ENCODE results near the gene P2RY12.

DNA sequence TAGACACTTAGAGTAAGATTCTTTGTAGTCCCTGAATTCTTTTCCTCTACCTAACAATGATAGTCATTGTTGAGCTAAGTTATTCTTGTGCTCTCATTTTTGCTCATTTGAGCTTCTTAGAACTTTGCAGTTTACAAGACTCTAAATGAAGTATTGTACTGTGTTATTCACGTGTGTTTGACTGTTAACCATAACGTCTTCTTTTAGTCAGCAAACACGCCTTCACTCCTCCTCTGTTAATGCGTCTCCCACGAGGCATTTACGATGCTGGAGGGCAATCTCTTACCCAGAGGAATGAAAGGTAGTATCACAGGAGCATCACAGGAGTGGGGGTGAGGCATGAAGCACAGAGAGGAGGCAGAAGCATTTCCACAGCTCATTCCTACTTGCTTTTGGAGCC is 91.4 kb downstream of the P2RY12 start:
- TF ChIP-seq EP300 (conservative IDR thresholded peaks at IDR 0.05; ENCODE audit: poor library complexity, severe bottlenecking) = no peak
- TF ChIP-seq RAD21 (conservative IDR thresholded peaks at IDR 0.05) = no peak
- TF ChIP-seq, protein P1, sequence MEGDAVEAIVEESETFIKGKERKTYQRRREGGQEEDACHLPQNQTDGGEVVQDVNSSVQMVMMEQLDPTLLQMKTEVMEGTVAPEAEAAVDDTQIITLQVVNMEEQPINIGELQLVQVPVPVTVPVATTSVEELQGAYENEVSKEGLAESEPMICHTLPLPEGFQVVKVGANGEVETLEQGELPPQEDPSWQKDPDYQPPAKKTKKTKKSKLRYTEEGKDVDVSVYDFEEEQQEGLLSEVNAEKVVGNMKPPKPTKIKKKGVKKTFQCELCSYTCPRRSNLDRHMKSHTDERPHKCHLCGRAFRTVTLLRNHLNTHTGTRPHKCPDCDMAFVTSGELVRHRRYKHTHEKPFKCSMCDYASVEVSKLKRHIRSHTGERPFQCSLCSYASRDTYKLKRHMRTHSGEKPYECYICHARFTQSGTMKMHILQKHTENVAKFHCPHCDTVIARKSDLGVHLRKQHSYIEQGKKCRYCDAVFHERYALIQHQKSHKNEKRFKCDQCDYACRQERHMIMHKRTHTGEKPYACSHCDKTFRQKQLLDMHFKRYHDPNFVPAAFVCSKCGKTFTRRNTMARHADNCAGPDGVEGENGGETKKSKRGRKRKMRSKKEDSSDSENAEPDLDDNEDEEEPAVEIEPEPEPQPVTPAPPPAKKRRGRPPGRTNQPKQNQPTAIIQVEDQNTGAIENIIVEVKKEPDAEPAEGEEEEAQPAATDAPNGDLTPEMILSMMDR (IDR thresholded peaks at IDR 0.05; ENCODE audit: poor library complexity, severe bottlenecking) = no peak
- no peak for TF ChIP-seq TAF1 (IDR thresholded peaks at IDR 0.05; ENCODE audit: low read depth)
- no peak for TF ChIP-seq SMC3 (conservative IDR thresholded peaks at IDR 0.05; ENCODE audit: poor library complexity)
- TF ChIP-seq POLR2AphosphoS5 (IDR thresholded peaks at IDR 0.05) = no peak
- TF ChIP-seq EZH2 (IDR thresholded peaks at IDR 0.05; ENCODE audit: borderline replicate concordance, insufficient read depth, low read length, poor library complexity, severe bottlenecking) = no peak
